Keratinocyte (primary cell): Measurements from ENCODE around the gene UBQLN3. TPM values are rescaled to one million over a fixed set of nuclear protein-coding genes. Genes with fewer than 3 reads are reported as not detected.

Experiments used
- DNase-seq: peaks from one replicate; pipeline ENCODE4 v3.0.0-alpha.2; 2011; ENCODE audit warnings: low read depth, missing footprints, low spot score
- FAIRE-seq: peaks from 2 replicates; lab custom pipeline; 2011; peaks lifted over from hg19 to GRCh38; lab: Jason Lieb, UNC
- H2AFZ ChIP-seq: 2 replicates; pipeline ENCODE4 v1.6.0; 2012; ENCODE audit warnings: low read length, control low read depth, inconsistent platforms; ENCODE audit not compliant: control insufficient read depth
- H3K27ac ChIP-seq: 2 replicates; pipeline ENCODE4 v1.5.1; 2011; ENCODE audit warnings: low read length; ENCODE audit not compliant: control insufficient read depth, insufficient read depth
- H3K27me3 ChIP-seq: 3 replicates; pipeline ENCODE4 v1.6.0; 2011; ENCODE audit warnings: low read length; ENCODE audit not compliant: control insufficient read depth, insufficient read depth; ENCODE audit errors: extremely low read depth
- H3K36me3 ChIP-seq, 2 experiments: 2 replicates in 1 of 2; 3 replicates in 1 of 2; pipeline ENCODE4 v1.5.1; 2011; ENCODE audit warnings: low read length in 2 of 2, mild to moderate bottlenecking in 1 of 2; ENCODE audit not compliant: control insufficient read depth in 2 of 2, insufficient read depth in 2 of 2; ENCODE audit errors: extremely low read depth in 1 of 2
- H3K4me1 ChIP-seq: 3 replicates; pipeline ENCODE4 v1.5.1; 2011; ENCODE audit warnings: low read length; ENCODE audit not compliant: control insufficient read depth, insufficient read depth; ENCODE audit errors: extremely low read depth
- H3K4me2 ChIP-seq: 3 replicates; pipeline ENCODE4 v1.6.0; 2011; ENCODE audit warnings: low read depth, low read length; ENCODE audit not compliant: control insufficient read depth, insufficient read depth; ENCODE audit errors: extremely low read depth
- H3K4me3 ChIP-seq, 3 experiments: fragments of 200-600 bp in 1 of 3; sonication (generic) in 1 of 3; 2 replicates in 2 of 3; 3 replicates in 1 of 3; pipeline ENCODE4 v1.5.1; 2011 to 2016; ENCODE audit warnings: low read length in 3 of 3, mild to moderate bottlenecking in 3 of 3, control low read depth in 2 of 3, inconsistent platforms in 1 of 3, low read depth in 1 of 3, mixed read lengths in 1 of 3, mixed run types in 1 of 3, moderate library complexity in 1 of 3; ENCODE audit not compliant: control insufficient read depth in 2 of 3, insufficient read depth in 2 of 3; ENCODE audit errors: extremely low read depth in 1 of 3
- H3K79me2 ChIP-seq: 2 replicates; pipeline ENCODE4 v1.6.0; 2012; ENCODE audit warnings: low read length; ENCODE audit not compliant: control insufficient read depth, insufficient read depth
- H3K9ac ChIP-seq: 3 replicates; pipeline ENCODE4 v1.6.0; 2011; ENCODE audit warnings: low read length; ENCODE audit not compliant: control insufficient read depth, insufficient read depth; ENCODE audit errors: extremely low read depth
- H3K9me1 ChIP-seq: 3 replicates; pipeline ENCODE4 v1.6.0; 2011; ENCODE audit warnings: low read length; ENCODE audit not compliant: control insufficient read depth, insufficient read depth; ENCODE audit errors: extremely low read depth
- H3K9me3 ChIP-seq: 2 replicates; pipeline ENCODE4 v1.5.1; 2012; ENCODE audit warnings: low read depth, low read length; ENCODE audit not compliant: control insufficient read depth
- H4K20me1 ChIP-seq: 3 replicates; pipeline ENCODE4 v1.6.0; 2011; ENCODE audit warnings: low read length; ENCODE audit not compliant: control insufficient read depth, insufficient read depth; ENCODE audit errors: extremely low read depth
- EZH2 ChIP-seq: IDR thresholded peaks from one replicate; pipeline ENCODE4 v1.6.1; 2012; ENCODE audit warnings: inconsistent platforms, mild to moderate bottlenecking, low read length, moderate library complexity
- dilution Hi-C: fragments of 300-500 bp; cut with MboI; formaldehyde crosslinking; loops from one replicate; pipeline ENCODE4 v1.7.0; 2020; ENCODE audit warnings: low sequenced_read_pairs; ENCODE audit not compliant: extremely low pct_ligation_motif_present
- polyA plus RNA-seq, 5 experiments: library from polyadenylated mRNA; depleted of rRNA in 3 of 5; stranded (reverse) in 3 of 5; stranded (forward) in 1 of 5; unstranded in 1 of 5; fragments of >200 nt; gene quantifications; 1 replicate in 1 of 5; 2 replicates in 3 of 5; 3 replicates in 1 of 5; pipeline versions ENCODE4 v1.2.1 to v1.2.3, GENCODE V29; 2011 to 2012; ENCODE audit warnings: missing spikeins in 2 of 5, low read depth in 1 of 5, low replicate concordance in 1 of 5
- TF ChIP-seq, protein P1 (sequence below), 3 experiments: IDR thresholded peaks in 1 of 3; conservative IDR thresholded peaks in 1 of 3; optimal IDR thresholded peaks in 1 of 3; 2 replicates in 2 of 3; 3 replicates in 1 of 3; pipeline versions ENCODE3 to v1.5.1; 2011; ENCODE audit warnings: low read length in 3 of 3, mild to moderate bottlenecking in 3 of 3, moderate library complexity in 2 of 3, control low read depth in 1 of 3, inconsistent platforms in 1 of 3; ENCODE audit not compliant: insufficient read depth in 2 of 3; ENCODE audit errors: extremely low read depth in 1 of 3

UBQLN3 gene
- polyA plus RNA-seq, 1 donor (not counting 4 experiments of a cell fraction or from before 2014, with no cell fraction given): not detected

- H3K9me1 ChIP-seq: no peaks in the 10 kb centered on the region
- no peak overlapping the region for H2AFZ ChIP-seq
- dilution Hi-C loops: no loop called here
- H3K27me3 ChIP-seq: no peaks in the 10 kb centered on the region
- no peaks in the 10 kb centered on the region for H3K36me3 ChIP-seq
- no peaks in the 10 kb centered on the region for H3K4me1 ChIP-seq
- no peak for FAIRE-seq
- no peak for TF ChIP-seq EZH2
- TF ChIP-seq, protein P1, sequence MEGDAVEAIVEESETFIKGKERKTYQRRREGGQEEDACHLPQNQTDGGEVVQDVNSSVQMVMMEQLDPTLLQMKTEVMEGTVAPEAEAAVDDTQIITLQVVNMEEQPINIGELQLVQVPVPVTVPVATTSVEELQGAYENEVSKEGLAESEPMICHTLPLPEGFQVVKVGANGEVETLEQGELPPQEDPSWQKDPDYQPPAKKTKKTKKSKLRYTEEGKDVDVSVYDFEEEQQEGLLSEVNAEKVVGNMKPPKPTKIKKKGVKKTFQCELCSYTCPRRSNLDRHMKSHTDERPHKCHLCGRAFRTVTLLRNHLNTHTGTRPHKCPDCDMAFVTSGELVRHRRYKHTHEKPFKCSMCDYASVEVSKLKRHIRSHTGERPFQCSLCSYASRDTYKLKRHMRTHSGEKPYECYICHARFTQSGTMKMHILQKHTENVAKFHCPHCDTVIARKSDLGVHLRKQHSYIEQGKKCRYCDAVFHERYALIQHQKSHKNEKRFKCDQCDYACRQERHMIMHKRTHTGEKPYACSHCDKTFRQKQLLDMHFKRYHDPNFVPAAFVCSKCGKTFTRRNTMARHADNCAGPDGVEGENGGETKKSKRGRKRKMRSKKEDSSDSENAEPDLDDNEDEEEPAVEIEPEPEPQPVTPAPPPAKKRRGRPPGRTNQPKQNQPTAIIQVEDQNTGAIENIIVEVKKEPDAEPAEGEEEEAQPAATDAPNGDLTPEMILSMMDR (optimal IDR thresholded peaks at IDR 0.05 in 1 of 3, IDR thresholded peaks at IDR 0.05 in 1 of 3, conservative IDR thresholded peaks at IDR 0.05 in 1 of 3; ENCODE audit: extremely low read depth in 1 of 3, insufficient read depth in 2 of 3, low read length in 3 of 3): no peak
- no peak for DNase-seq
- no peak overlapping the region for H3K9ac ChIP-seq
- no peak overlapping the region for H3K27ac ChIP-seq
- no peaks in the 10 kb centered on the region for H4K20me1 ChIP-seq
- H3K9me3 ChIP-seq: no peaks in the 10 kb centered on the region
- no peak overlapping the region for H3K4me2 ChIP-seq
- H3K4me3 ChIP-seq: no peak overlapping the region
- no peaks in the 10 kb centered on the region for H3K79me2 ChIP-seq
Measured at GRCh38 chr11:5507933-5508305, 1.8 kb downstream of the UBQLN3 start.

GRCh38 chr11:5507177-5507932 is 2.4 kb downstream of the UBQLN3 start:
- H3K27me3 ChIP-seq: no peaks in the 10 kb centered on the region
- TF ChIP-seq, protein P1 (optimal IDR thresholded peaks at IDR 0.05 in 1 of 3, IDR thresholded peaks at IDR 0.05 in 1 of 3, conservative IDR thresholded peaks at IDR 0.05 in 1 of 3; ENCODE audit: extremely low read depth in 1 of 3, insufficient read depth in 2 of 3, low read length in 3 of 3): no peak
- H3K9me3 ChIP-seq: no peaks in the 10 kb centered on the region
- H3K27ac ChIP-seq: no peak overlapping the region
- DNase-seq: no peak
- no peaks in the 10 kb centered on the region for H4K20me1 ChIP-seq
- H3K79me2 ChIP-seq: no peaks in the 10 kb centered on the region
- H3K4me3 ChIP-seq: no peak overlapping the region
- no peak overlapping the region for H3K9ac ChIP-seq
- no peaks in the 10 kb centered on the region for H3K36me3 ChIP-seq
- dilution Hi-C loops: no loop called here
- FAIRE-seq: no peak
- H3K9me1 ChIP-seq: no peaks in the 10 kb centered on the region
- no peak overlapping the region for H2AFZ ChIP-seq
- H3K4me2 ChIP-seq: no peak overlapping the region
- H3K4me1 ChIP-seq: no peaks in the 10 kb centered on the region
